T-helper 2 cell (primary cell): ENCODE results near the gene GLRX.

Experiments
- DNase-seq, 5 experiments: peaks; one replicate each; pipeline versions ENCODE4 v3.0.0 to v3.0.0-alpha.2; 2012 to 2022

GLRX gene

DNA sequence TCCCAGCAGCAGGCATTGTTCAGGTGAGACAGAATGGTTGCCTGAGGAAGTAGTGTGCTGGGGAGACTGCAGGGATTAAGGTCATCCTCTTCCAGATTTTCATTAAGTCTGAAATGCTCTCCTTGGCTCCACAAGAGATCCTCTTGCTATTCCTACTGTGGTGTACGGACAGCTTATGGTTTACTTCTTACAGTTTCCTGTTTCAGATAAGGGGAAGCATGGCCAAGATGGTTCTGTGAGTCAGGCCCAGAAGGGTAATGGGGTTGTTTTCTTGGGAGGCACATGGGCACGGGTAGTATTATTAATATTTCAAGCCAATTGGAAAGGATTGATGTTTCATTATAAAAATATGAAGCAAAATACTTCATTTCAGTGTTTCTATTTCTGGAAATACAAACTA is 42.9 kb downstream of the GLRX start:
- DNase-seq, result no peak

DNA sequence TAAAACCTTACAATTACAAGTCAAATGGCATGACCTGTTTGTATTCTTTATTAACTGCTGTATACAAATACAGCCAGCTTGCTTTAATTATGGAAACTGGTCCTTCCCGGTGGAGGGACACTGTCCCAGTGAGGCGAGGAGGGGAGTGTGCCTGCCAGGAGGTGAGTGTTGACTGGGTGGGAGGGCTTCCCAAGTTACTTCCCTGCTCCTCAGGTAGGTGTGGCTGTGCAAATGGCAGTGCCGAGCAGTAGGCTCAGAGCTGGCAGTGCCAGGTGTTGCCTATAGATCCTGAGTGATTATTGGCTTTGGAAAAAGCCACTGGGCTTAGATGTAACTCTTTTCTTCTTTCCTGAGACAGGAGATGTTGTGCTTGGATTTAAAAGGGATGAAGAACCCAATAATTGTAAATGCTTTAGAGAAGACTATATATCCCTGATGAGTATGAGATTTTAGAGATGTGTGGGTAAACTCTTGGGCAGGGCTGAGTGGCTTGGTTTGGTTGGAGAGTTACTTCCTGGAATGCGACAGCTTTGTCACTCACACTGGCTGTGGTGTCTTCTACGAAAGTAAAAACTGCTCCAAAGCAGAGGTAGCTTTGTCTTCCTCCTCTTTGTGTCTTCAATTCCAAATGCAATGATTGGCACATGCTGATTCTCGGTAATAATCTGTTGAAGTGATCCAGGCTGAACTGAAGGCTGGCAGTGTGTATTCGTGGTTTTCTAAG is 43.7 kb downstream of the GLRX start:
- DNase-seq, result peak in 1 of 5 experiments; percentile 26

DNA sequence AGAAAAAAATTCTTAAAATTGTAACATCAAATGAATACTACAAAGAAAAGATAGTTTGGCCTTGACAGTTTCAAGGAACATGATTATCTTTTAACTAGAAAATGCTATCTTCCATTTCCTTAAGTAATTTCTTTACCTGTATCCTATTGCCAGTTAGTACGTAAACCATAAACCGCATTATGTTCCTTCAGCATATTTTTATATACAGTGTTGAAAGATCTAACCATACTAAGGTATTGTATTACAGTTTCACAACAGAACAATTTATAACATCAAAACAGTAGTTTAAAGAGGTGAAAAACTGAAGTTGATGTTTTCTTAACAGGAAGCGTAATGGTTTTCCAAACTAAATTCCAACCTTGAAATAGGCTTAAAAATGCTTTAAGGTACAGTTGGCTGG is 45.1 kb downstream of the GLRX start:
- no peak for DNase-seq

DNA sequence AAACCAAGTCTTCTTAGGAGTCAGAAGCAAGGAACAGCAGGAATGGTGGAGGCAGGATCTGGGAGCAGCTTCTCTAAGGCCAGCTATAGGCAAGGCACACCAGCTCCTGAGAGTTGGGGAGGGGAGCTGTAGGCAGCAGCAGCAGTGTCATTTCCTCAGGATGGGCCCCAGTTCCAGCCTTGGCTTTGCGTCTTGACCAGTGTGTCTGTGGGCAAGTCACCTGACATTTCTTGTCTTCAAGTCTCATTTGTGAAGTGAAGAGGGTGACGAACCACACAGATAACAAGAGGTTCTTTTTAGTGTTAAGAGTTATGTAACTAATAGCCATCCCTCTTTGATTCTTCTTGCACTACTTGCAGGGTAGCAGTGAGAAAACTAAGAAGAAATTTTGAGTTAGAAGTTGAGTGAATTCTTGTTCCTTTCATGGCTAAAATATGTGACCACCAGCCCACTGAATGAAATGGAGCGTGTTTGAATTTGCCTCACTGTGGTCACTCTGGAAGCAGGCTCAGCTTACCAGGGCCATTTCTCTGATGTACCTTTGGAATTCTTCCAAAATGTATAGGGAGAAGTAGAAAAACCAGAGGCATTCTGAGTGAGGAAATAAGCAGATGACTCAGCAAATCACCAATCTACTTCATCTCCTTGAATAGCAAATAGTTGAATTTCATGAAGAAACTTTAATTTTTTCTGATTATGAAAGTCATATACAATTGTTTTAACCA is 49.0 kb downstream of the GLRX start:
- DNase-seq, result peak in 1 of 5 experiments; percentile 15

DNA sequence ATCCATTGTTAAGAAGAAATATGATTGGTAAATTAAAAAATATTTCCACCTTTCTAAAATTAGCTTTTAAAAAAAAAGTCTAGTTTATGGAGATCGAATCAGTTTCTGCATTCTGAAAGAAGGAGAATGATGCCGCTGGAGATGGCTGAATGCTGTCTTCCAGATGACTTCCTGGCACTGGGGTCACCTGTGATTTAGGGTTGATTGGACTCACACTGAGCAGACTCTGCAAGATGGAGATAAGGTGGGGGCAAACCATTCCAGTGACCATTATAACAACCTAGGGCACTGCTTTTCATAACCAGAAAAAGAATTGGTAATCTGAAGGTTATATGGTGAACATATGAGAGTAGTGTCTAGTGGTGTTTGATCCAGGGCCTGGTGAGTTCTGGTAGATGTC is 50.6 kb downstream of the GLRX start:
- no peak for DNase-seq

DNA sequence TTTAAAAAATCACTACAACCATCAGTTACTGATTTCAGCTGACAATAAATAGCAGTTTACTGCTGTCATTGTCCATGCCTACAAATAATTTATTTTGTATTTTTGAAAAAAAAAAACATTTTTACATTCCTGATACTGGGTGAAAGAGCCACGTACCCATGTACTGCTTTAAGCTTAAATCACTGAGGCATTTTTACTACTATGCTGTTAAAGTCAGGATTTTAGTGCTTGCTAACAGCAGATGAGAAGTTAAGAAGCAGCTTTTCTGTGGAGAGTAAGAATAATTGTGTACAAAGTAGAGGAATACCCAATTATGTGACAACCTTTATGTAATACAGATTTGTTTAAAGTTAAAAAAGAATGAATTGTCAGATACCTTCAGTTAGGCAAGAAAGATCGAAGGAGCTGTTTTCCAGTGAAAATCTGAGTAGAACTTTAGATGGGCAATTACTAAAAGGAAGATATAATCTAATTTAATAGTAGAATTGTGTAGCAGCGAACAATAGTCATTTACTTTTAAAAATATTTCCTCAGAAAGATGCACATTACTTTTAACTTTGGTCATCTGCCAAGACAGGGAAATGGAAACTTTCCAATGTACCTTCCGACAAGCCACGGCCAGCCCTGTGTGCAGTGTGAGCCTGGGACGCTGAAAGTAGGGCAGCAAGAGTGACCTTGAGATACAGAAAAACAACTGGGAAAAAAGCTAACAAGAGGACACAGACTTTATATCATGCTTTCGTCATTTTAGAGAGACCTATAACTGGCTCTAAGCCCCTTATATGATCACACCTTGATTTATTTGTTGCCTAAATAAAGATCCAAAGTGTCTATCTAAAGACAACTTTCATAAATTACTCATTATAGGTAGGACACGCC is 51.5 kb downstream of the GLRX start:
- no peak for DNase-seq

DNA sequence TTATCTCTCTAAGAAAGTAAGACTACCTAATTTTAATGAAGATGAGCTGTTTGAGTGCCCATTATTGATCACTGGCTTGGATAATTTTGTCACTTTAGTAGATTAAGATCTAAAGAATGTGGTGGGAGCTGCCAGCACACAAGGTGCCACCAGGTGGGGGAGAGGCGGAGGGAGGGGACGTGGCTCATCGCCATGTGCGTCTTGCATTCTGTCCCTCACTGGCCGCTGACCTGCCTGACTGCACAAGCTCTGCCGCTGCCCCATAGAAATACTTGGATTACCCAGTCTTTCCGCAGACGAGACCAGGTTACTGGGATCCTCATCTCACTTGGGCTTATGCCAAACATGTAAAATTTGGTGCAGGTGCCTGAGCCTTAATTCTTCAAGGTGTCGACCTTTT is 53.8 kb downstream of the GLRX start:
- no peak for DNase-seq

DNA sequence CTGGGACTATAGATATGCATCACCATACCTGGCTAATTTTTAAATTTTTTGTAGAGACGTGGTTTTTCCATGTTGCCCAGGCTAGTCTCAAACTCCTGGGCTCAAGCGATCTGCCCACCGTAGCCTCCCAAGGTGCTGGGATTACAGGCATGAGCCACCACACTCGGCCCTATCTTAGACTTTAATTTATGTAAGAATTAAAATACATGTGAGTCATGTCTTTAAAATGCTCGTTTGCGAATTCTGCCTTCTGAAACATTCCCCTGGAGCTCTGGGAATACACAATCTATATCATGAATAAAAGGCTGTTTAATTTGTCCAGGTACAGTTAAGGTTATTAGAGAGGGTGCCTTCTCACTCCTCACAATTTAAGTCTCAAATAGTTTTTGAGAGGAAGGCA is 58.6 kb downstream of the GLRX start:
- DNase-seq, result no peak
